CD4-positive, alpha-beta T cell treated with Interferon alpha-2 for 1 hour (primary cell): ENCODE measurements around the gene TBCD.

Experiments used
- DNase-seq, 2 donors: peaks; one replicate each; pipeline ENCODE4 v3.0.0-alpha.2; 2020 to 2022

Gene TBCD

GRCh38 chr17:82835766-82836512 is 84.1 kb downstream of the TBCD start:
- DNase-seq, result no peak

GRCh38 chr17:82836823-82837357 is 85.0 kb downstream of the TBCD start:
- DNase-seq, result no peak

- DNase-seq, result no peak
These were observed 85.9 kb downstream of the TBCD start for GRCh38 chr17:82837586-82838320.

- peak in 1 of 2 donors; percentile 39 for DNase-seq
These were observed 86.7 kb downstream of the TBCD start for GRCh38 chr17:82838386-82839063.

GRCh38 chr17:82839617-82840292 is 87.9 kb downstream of the TBCD start, which contains the start of gene ZNF750:
Gene ZNF750, minus strand, starts transcription at chr17:82840022. Its CDS starts 7,568 bp downstream, at chr17:82832454.
- DNase-seq, result no peak

GRCh38 chr17:82840431-82840831 is 88.6 kb downstream of the TBCD start:
- no peak for DNase-seq

- no peak for DNase-seq
These were observed 90.2 kb downstream of the TBCD start for GRCh38 chr17:82841921-82842596.

- no peak for DNase-seq
These were observed 92.2 kb downstream of the TBCD start for GRCh38 chr17:82843904-82844680.

GRCh38 chr17:82844796-82845162 is 92.9 kb downstream of the TBCD start:
- DNase-seq, result no peak

GRCh38 chr17:82845163-82845807 is 93.4 kb downstream of the TBCD start:
- DNase-seq, result no peak

- DNase-seq, result no peak
These were observed 94.3 kb downstream of the TBCD start for GRCh38 chr17:82846061-82846691.

GRCh38 chr17:82848022-82848592 is 96.2 kb downstream of the TBCD start:
- peak; percentile 47 to 67 for DNase-seq

GRCh38 chr17:82849076-82849945 is 97.4 kb downstream of the TBCD start:
- no peak for DNase-seq

GRCh38 chr17:82851381-82851780 is 99.5 kb downstream of the TBCD start:
- no peak for DNase-seq

- DNase-seq, result no peak
These were observed 102.4 kb downstream of the TBCD start for GRCh38 chr17:82854226-82854625.

- DNase-seq, result no peak
These were observed 104.5 kb downstream of the TBCD start for GRCh38 chr17:82856361-82856760.

- peak in 1 of 2 donors; percentile 36 for DNase-seq
These were observed 106.7 kb downstream of the TBCD start for GRCh38 chr17:82858376-82859126.
